ENCODE measurements around the gene SBF1.
"Not testable (repeated sequence)": the region's sequence is repeated elsewhere in the genome, so short reads cannot be mapped to it uniquely, and the experiment has no call there.

The SBF1 gene

DNA sequence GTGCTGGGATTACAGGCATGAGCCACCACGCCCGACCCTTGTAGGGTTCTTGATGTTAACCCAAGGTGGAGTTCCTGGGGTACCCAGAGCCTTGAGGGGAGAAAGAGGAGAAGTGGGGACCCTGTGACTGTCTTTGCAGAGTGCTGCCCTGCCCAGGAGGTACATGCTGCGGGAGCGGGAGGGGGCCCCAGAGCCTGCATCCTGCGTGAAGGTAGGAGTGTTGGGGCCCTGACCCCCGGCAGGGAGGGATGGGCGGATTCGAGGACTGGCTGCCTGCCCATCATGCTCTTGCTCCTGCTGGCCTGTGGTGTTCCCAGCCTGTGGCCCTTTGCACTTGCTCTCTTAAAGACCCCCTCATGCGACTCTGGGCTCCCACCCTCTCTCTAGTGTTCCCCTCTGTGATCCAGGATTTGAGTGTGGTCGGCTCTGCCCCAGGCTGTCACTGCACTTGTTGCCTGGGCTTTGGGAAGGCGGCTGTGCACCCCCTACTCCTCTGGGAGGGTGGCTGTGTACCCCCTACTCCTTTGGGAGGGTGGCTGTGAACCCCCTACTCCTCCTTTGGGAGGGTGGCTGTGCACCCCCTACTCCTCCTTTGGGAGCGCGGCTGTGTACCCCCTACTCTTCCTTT, 46.1 kb upstream of the SBF1 start:
- H3K27ac ChIP-seq (ENCODE audit: low read depth, low read length, poor library complexity, severe bottlenecking), result no peak overlapping the region
- TF ChIP-seq, protein P1, sequence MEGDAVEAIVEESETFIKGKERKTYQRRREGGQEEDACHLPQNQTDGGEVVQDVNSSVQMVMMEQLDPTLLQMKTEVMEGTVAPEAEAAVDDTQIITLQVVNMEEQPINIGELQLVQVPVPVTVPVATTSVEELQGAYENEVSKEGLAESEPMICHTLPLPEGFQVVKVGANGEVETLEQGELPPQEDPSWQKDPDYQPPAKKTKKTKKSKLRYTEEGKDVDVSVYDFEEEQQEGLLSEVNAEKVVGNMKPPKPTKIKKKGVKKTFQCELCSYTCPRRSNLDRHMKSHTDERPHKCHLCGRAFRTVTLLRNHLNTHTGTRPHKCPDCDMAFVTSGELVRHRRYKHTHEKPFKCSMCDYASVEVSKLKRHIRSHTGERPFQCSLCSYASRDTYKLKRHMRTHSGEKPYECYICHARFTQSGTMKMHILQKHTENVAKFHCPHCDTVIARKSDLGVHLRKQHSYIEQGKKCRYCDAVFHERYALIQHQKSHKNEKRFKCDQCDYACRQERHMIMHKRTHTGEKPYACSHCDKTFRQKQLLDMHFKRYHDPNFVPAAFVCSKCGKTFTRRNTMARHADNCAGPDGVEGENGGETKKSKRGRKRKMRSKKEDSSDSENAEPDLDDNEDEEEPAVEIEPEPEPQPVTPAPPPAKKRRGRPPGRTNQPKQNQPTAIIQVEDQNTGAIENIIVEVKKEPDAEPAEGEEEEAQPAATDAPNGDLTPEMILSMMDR (IDR thresholded peaks at IDR 0.05; ENCODE audit: low read length), result no peak
- no peak for TF ChIP-seq EZH2 (IDR thresholded peaks at IDR 0.05; ENCODE audit: borderline replicate concordance, low read length)
- H2AFZ ChIP-seq (ENCODE audit: low read length), result no peak overlapping the region
- no peaks in the 10 kb centered on the region for H3K79me2 ChIP-seq (ENCODE audit: insufficient read depth, low read length)
- H3K27me3 ChIP-seq (ENCODE audit: insufficient read depth, low read length), result no peaks in the 10 kb centered on the region
- no peaks in the 10 kb centered on the region for H4K20me1 ChIP-seq (ENCODE audit: insufficient read depth, low read length)
- no peaks in the 10 kb centered on the region for H3K9me3 ChIP-seq (ENCODE audit: low read length)
- H3K4me2 ChIP-seq (ENCODE audit: low read length), result no peak overlapping the region
- no peak overlapping the region for H3K4me3 ChIP-seq (ENCODE audit: low read depth, low read length, poor library complexity, severe bottlenecking)
- no peak overlapping the region for H3K9ac ChIP-seq (ENCODE audit: low read length)
- H3K4me1 ChIP-seq (ENCODE audit: insufficient read depth, low read length, severe bottlenecking), result peaks cover 18% of the 10 kb centered on the region
- peaks cover 85% of the 10 kb centered on the region for H3K36me3 ChIP-seq (ENCODE audit: insufficient read depth, low read length)
- no peaks in the 10 kb centered on the region for H3K9me2 ChIP-seq (ENCODE audit: low read depth, low read length)
- no peaks in the 10 kb centered on the region for H3F3A ChIP-seq (ENCODE audit: insufficient read depth, low read length)

DNA sequence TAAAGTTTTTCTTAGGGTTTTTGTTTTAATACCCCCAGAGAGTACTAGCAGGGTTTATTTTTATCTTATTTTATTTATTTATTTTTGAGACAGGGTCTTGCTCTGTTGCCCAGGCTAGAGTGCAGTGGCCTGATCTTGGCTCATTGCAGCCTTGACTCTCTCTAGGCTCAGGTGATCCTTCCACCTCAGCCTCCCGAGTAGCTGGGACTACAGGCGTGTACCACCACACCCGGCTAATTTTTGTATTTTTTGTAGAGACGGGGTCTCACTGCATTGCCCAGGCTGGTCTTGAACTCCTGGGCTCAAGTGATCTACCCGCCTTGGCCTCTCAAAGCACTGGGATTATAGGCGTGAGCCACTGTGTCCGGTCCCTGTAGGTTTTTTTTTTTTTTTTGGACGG, 45.3 kb upstream of the SBF1 start:
- not testable (repeated sequence) for H4K20me1 ChIP-seq (ENCODE audit: insufficient read depth, low read length); H2AFZ ChIP-seq (ENCODE audit: low read length); H3K9me2 ChIP-seq (ENCODE audit: low read depth, low read length); H3K27ac ChIP-seq (ENCODE audit: low read depth, low read length, poor library complexity, severe bottlenecking); H3F3A ChIP-seq (ENCODE audit: insufficient read depth, low read length); H3K27me3 ChIP-seq (ENCODE audit: insufficient read depth, low read length); H3K9ac ChIP-seq (ENCODE audit: low read length); H3K79me2 ChIP-seq (ENCODE audit: insufficient read depth, low read length); H3K9me3 ChIP-seq (ENCODE audit: low read length); H3K4me2 ChIP-seq (ENCODE audit: low read length); H3K4me3 ChIP-seq (ENCODE audit: low read depth, low read length, poor library complexity, severe bottlenecking)
- Histone ChIP-seq H3K4me1 (ENCODE audit: insufficient read depth, low read length, severe bottlenecking) (peaks cover 18% of the 10 kb centered on the region), H3K36me3 (ENCODE audit: insufficient read depth, low read length) (peaks cover 85% of the 10 kb centered on the region)

DNA sequence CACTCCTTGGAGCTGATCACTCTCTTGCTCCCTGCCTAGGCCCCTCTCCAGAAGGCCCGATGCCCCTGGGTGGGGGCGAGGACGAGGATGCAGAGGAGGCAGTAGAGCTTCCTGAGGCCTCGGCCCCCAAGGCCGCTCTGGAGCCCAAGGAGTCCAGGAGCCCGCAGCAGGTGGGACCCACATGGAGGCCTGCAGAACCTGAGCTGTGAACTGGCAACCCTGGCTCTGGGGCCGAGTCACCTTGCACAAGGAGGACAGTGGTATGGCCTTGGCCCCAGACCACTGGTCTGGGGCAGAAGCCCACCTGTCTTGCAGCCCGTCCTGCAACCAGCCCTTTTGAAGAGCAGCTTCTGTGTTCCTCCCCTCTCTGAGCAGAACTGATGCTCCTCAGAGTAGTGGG, 44.3 kb upstream of the SBF1 start:
- TF ChIP-seq EZH2 (IDR thresholded peaks at IDR 0.05; ENCODE audit: borderline replicate concordance, low read length), result no peak
- TF ChIP-seq, protein P1 (IDR thresholded peaks at IDR 0.05; ENCODE audit: low read length), result no peak

DNA sequence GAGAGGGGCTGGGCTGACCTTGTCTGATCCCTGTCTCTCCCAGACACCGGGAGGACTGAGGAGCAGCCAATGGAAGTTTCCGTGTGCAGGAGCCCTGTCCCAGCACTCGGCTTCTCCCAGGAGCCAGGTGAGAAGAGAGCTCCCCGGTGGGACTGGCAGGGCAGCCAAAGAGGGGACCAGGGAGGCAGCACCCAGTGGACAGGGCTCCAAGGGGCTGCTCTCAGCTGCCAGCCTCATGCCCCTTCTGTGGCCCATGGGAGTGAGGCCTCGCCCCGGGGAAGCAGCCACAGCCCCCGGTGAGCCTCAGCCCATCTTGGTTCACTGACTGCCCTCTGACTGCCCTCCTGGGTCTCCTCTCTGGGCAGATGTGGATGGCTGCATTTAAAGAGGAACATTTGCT, 43.8 kb upstream of the SBF1 start:
- no peak overlapping the region for H3K4me3 ChIP-seq (ENCODE audit: low read depth, low read length, poor library complexity, severe bottlenecking)
- H3K9me3 ChIP-seq (ENCODE audit: low read length), result no peaks in the 10 kb centered on the region
- no peak overlapping the region for H3K9ac ChIP-seq (ENCODE audit: low read length)
- H2AFZ ChIP-seq (ENCODE audit: low read length), result no peak overlapping the region
- peaks cover 83% of the 10 kb centered on the region for H3K36me3 ChIP-seq (ENCODE audit: insufficient read depth, low read length)
- no peaks in the 10 kb centered on the region for H3K27me3 ChIP-seq (ENCODE audit: insufficient read depth, low read length)
- H3K4me1 ChIP-seq (ENCODE audit: insufficient read depth, low read length, severe bottlenecking), result peaks cover 4% of the 10 kb centered on the region
- no peaks in the 10 kb centered on the region for H4K20me1 ChIP-seq (ENCODE audit: insufficient read depth, low read length)
- no peak for TF ChIP-seq EZH2 (IDR thresholded peaks at IDR 0.05; ENCODE audit: borderline replicate concordance, low read length)
- TF ChIP-seq, protein P1 (IDR thresholded peaks at IDR 0.05; ENCODE audit: low read length), result no peak
- H3K4me2 ChIP-seq (ENCODE audit: low read length), result no peak overlapping the region
- H3K27ac ChIP-seq (ENCODE audit: low read depth, low read length, poor library complexity, severe bottlenecking), result no peak overlapping the region
- H3K9me2 ChIP-seq (ENCODE audit: low read depth, low read length), result no peaks in the 10 kb centered on the region
- H3F3A ChIP-seq (ENCODE audit: insufficient read depth, low read length), result no peaks in the 10 kb centered on the region
- peaks cover 15% of the 10 kb centered on the region for H3K79me2 ChIP-seq (ENCODE audit: insufficient read depth, low read length)

More for the DNA sequence above, 44.3 kb upstream of the SBF1 start:
- Histone ChIP-seq H3K9me3 (ENCODE audit: low read length) (no peaks in the 10 kb centered on the region), H3K4me1 (ENCODE audit: insufficient read depth, low read length, severe bottlenecking) (peaks cover 9% of the 10 kb centered on the region), H3K4me3 (ENCODE audit: low read depth, low read length, poor library complexity, severe bottlenecking) (no peak overlapping the region), H3K79me2 (ENCODE audit: insufficient read depth, low read length) (peaks cover 10% of the 10 kb centered on the region), H3K4me2 (ENCODE audit: low read length) (no peak overlapping the region), H3K36me3 (ENCODE audit: insufficient read depth, low read length) (peaks cover 87% of the 10 kb centered on the region), H2AFZ (ENCODE audit: low read length) (no peak overlapping the region), H4K20me1 (ENCODE audit: insufficient read depth, low read length) (no peaks in the 10 kb centered on the region), H3K9ac (ENCODE audit: low read length) (no peak overlapping the region), H3K27me3 (ENCODE audit: insufficient read depth, low read length) (no peaks in the 10 kb centered on the region), H3K27ac (ENCODE audit: low read depth, low read length, poor library complexity, severe bottlenecking) (no peak overlapping the region), H3K9me2 (ENCODE audit: low read depth, low read length) (no peaks in the 10 kb centered on the region), H3F3A (ENCODE audit: insufficient read depth, low read length) (no peaks in the 10 kb centered on the region)
